Measurements from ENCODE around the gene RAB6A.
"Not testable (repeated sequence)": the region's sequence is repeated elsewhere in the genome, so short reads cannot be mapped to it uniquely, and the experiment has no call there.

RAB6A gene

GRCh38 chr11:73716153-73717056 lies 44.5 kb downstream of the RAB6A start:
- H3K4me3 ChIP-seq (ENCODE audit: low read depth, low read length) = no peak overlapping the region
- TF ChIP-seq, protein P1, sequence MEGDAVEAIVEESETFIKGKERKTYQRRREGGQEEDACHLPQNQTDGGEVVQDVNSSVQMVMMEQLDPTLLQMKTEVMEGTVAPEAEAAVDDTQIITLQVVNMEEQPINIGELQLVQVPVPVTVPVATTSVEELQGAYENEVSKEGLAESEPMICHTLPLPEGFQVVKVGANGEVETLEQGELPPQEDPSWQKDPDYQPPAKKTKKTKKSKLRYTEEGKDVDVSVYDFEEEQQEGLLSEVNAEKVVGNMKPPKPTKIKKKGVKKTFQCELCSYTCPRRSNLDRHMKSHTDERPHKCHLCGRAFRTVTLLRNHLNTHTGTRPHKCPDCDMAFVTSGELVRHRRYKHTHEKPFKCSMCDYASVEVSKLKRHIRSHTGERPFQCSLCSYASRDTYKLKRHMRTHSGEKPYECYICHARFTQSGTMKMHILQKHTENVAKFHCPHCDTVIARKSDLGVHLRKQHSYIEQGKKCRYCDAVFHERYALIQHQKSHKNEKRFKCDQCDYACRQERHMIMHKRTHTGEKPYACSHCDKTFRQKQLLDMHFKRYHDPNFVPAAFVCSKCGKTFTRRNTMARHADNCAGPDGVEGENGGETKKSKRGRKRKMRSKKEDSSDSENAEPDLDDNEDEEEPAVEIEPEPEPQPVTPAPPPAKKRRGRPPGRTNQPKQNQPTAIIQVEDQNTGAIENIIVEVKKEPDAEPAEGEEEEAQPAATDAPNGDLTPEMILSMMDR (IDR thresholded peaks at IDR 0.05; ENCODE audit: low read depth, low read length) = no peak

DNA sequence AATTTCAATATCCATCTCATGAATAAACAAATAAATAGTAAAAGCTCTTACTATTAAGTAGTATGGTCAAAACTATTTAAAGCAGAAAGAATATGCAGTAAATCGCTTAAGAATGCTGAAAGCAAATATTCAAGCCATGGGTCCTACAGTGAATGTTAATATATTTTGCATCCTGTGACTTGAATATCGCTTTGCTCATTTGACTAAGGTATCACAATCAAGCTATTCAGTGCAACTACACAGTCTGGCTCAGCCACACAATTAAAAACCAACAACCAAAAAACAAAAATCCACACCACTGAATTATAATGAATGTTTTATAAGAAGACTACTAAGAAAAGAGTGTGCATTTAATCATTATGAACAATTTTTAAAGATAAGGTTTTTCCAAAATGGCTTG lies 45.3 kb downstream of the RAB6A start:
- no peak overlapping the region for H3K4me3 ChIP-seq (ENCODE audit: low read depth, low read length)

GRCh38 chr11:73710964-73711363 lies 49.9 kb downstream of the RAB6A start:
- no peak overlapping the region for H3K4me3 ChIP-seq (ENCODE audit: low read depth, low read length)
- TF ChIP-seq, protein P1 (IDR thresholded peaks at IDR 0.05; ENCODE audit: low read depth, low read length) = no peak

More for the DNA sequence above, 45.3 kb downstream of the RAB6A start:
- TF ChIP-seq, protein P1 (IDR thresholded peaks at IDR 0.05; ENCODE audit: low read depth, low read length) = no peak

DNA sequence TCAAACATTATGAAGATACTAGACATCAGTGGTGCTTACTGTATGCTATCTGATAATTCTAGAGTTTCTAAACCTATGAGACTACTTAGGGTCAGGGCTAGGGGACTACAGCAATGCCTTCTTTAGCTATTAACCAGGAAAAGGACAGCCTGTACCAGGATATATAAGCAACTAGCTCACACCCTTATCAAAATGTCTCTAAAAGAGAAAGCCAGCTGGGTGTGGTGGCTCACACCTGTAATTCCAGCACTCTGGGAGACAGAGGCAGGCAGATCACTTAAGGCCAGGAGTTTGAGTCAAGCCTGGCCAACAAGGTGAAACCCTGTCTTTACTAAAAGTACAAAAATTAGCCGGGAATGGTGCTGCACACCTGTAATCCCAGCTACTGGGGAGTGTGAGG lies 55.8 kb downstream of the RAB6A start:
- TF ChIP-seq, protein P1 (IDR thresholded peaks at IDR 0.05; ENCODE audit: low read depth, low read length) = no peak
- H3K4me3 ChIP-seq (ENCODE audit: low read depth, low read length) = no peak overlapping the region

- TF ChIP-seq, protein P1 (IDR thresholded peaks at IDR 0.05; ENCODE audit: low read depth, low read length) = no peak
- H3K4me3 ChIP-seq (ENCODE audit: low read depth, low read length) = no peak overlapping the region
These were observed 66.9 kb downstream of the RAB6A start for GRCh38 chr11:73693899-73694525.

DNA sequence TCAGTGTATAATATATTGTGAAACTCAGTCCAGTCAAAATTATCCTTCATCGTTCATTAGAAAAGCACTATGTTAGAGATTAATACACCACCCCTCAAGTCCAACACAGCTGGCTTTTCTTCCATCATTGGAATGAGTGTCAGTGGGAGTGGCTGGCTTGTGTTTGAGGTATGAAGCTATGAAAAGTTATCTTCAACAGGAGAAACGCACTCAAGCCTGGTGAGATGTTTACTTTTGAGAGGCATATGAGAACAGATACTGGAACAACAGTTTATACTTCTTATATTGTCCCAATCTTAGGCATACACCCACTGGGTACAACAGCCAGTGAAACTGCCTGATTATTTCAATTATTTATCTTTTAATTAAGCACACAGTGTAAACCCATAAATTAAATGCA lies 80.2 kb downstream of the RAB6A start:
- TF ChIP-seq, protein P1 (IDR thresholded peaks at IDR 0.05; ENCODE audit: low read depth, low read length) = no peak
- no peak overlapping the region for H3K4me3 ChIP-seq (ENCODE audit: low read depth, low read length)

- H3K4me3 ChIP-seq (ENCODE audit: low read depth, low read length) = not testable (repeated sequence)
These were observed 84.3 kb downstream of the RAB6A start for GRCh38 chr11:73676552-73676951.
